SK-N-SH treated with all-trans-retinoic acid at 6 μM for 48 hours (cell line): ENCODE results near the gene RTL10.

ENCODE experiments used
- ATAC-seq: fragments of 200-7000 bp; cut with Tn5 transposase; 3 replicates; pipeline ENCODE4 v1.9.1; 2020; ENCODE audit warnings: mild to moderate bottlenecking, moderate library complexity
- ARNTL ChIP-seq: fragments of 450-650 bp; formaldehyde crosslinking; IDR thresholded peaks from 2 replicates; pipeline ENCODE4 v1.5.0; 2020; ENCODE audit warnings: low read depth, mild to moderate bottlenecking, moderate library complexity, borderline replicate concordance
- BACH2 ChIP-seq: fragments of 250-450 bp; sonication (Bioruptor Pico); IDR thresholded peaks from 2 replicates; pipeline ENCODE4 v1.9.0; 2021; ENCODE audit warnings: mild to moderate bottlenecking, borderline replicate concordance
- ESRRG ChIP-seq: fragments of 250-450 bp; sonication (Bioruptor Pico); IDR thresholded peaks from 2 replicates; pipeline ENCODE4 v1.6.1; 2021; ENCODE audit warnings: mild to moderate bottlenecking
- GLIS3 ChIP-seq: fragments of 250-450 bp; sonication (Bioruptor Pico); IDR thresholded peaks from 2 replicates; pipeline ENCODE4 v1.5.0; 2020; ENCODE audit warnings: mild to moderate bottlenecking, moderate library complexity
- ISL1 ChIP-seq: fragments of 250-450 bp; sonication (Bioruptor Pico); IDR thresholded peaks from 2 replicates; pipeline ENCODE4 v2.1.2; 2022; ENCODE audit warnings: mild to moderate bottlenecking, moderate library complexity
- POU6F1 ChIP-seq: fragments of 250-450 bp; sonication (Bioruptor Pico); IDR thresholded peaks from 2 replicates; pipeline ENCODE4 v1.8.0; 2021; ENCODE audit warnings: low read depth, mild to moderate bottlenecking, moderate library complexity, borderline replicate concordance
- PPARA ChIP-seq: fragments of 250-450 bp; sonication (Bioruptor Pico); IDR thresholded peaks from 2 replicates; pipeline ENCODE4 v1.5.0; 2020; ENCODE audit warnings: mild to moderate bottlenecking, borderline replicate concordance
- RARB ChIP-seq: fragments of 250-450 bp; sonication (Bioruptor Pico); IDR thresholded peaks from 2 replicates; pipeline ENCODE4 v1.8.0; 2021; ENCODE audit warnings: mild to moderate bottlenecking, moderate library complexity
- SNAI2 ChIP-seq: fragments of 250-450 bp; sonication (Bioruptor Pico); IDR thresholded peaks from 2 replicates; pipeline ENCODE4 v1.5.0; 2020; ENCODE audit warnings: mild to moderate bottlenecking, moderate library complexity
- TCF4 ChIP-seq: fragments of 250-450 bp; sonication (Bioruptor Pico); IDR thresholded peaks from 2 replicates; pipeline ENCODE4 v1.8.0; 2021; ENCODE audit warnings: mild to moderate bottlenecking, moderate library complexity, borderline replicate concordance
- TOX ChIP-seq: fragments of 250-450 bp; sonication (Bioruptor Pico); IDR thresholded peaks from 2 replicates; pipeline ENCODE4 v1.8.0; 2021; ENCODE audit warnings: mild to moderate bottlenecking, moderate library complexity, borderline replicate concordance
- ZC3H10 ChIP-seq: fragments of 250-450 bp; sonication (Bioruptor Pico); IDR thresholded peaks from 2 replicates; pipeline ENCODE4 v1.5.1; 2021; ENCODE audit warnings: mild to moderate bottlenecking, moderate library complexity
- ZFP3 ChIP-seq: fragments of 250-450 bp; sonication (Bioruptor Pico); IDR thresholded peaks from 2 replicates; pipeline ENCODE4 v1.5.0; 2020; ENCODE audit warnings: mild to moderate bottlenecking, moderate library complexity
- ZFP30 ChIP-seq: fragments of 450-650 bp; formaldehyde crosslinking; IDR thresholded peaks from 2 replicates; pipeline ENCODE4 v1.5.0; 2022; ENCODE audit warnings: mild to moderate bottlenecking, moderate library complexity
- ZNF565 ChIP-seq: fragments of 450-650 bp; formaldehyde crosslinking; conservative IDR thresholded peaks from 2 replicates; pipeline ENCODE4 v1.5.0; 2020; ENCODE audit warnings: low read depth, mild to moderate bottlenecking, moderate library complexity
- ZNF70 ChIP-seq: fragments of 450-650 bp; formaldehyde crosslinking; IDR thresholded peaks from 2 replicates; pipeline ENCODE4 v1.5.0; 2020; ENCODE audit warnings: mild to moderate bottlenecking, moderate library complexity
- ZNF8 ChIP-seq: fragments of 450-650 bp; formaldehyde crosslinking; IDR thresholded peaks from 2 replicates; pipeline ENCODE4 v1.5.0; 2020; ENCODE audit warnings: mild to moderate bottlenecking, moderate library complexity
- TF ChIP-seq, protein P1 (sequence below): fragments of 250-450 bp; sonication (Bioruptor Pico); IDR thresholded peaks from 2 replicates; pipeline ENCODE4 v1.5.0; 2020; ENCODE audit warnings: mild to moderate bottlenecking, moderate library complexity
- TF ChIP-seq, protein P2 (sequence below): fragments of 250-450 bp; sonication (Bioruptor Pico); IDR thresholded peaks from 2 replicates; pipeline ENCODE4 v1.8.0; 2020; ENCODE audit warnings: mild to moderate bottlenecking, moderate library complexity, borderline replicate concordance
- TF ChIP-seq, protein P3 (sequence below): fragments of 250-450 bp; sonication (Bioruptor Pico); IDR thresholded peaks from 2 replicates; pipeline ENCODE4 v1.5.1; 2020; ENCODE audit warnings: low read depth, mild to moderate bottlenecking, moderate library complexity
- TF ChIP-seq, protein P4 (sequence below): fragments of 250-450 bp; sonication (Bioruptor Pico); IDR thresholded peaks from 2 replicates; pipeline ENCODE4 v1.5.1; 2021; ENCODE audit warnings: mild to moderate bottlenecking, moderate library complexity

RTL10 gene

DNA sequence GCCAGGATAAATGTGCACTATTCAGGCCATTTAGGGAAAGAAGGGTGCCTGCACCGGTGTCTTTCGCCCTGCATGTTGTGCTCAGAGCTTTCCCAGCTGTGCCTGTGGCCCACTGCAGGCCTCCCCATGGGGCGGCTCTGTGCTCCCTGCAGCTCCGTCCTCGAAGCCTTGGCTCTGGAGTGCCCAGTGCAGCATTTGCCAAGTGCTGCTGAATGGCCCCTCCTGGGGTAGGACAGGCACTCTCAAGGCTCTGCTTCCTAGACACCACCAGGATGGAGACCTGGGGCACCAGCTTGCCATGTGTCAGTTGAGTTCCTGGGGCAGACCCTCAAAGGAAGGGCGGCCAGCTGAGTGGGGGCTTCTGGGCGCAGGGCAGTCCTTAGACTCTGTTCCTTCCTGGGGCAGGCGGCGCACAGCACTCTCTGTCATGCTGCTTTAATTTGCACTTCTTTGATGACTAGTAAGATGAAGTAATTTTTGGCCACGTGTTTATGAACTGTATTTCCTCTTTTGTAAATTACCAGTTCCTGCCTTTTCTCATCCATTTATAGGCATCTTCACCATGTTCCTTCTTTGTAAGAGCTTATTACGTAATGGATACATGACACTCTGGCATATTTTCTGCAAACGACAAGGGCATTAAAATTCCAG, 32.1 kb upstream of the RTL10 start:
- ATAC-seq: no peak
- TF ChIP-seq RARB (CRISPR knock-in tag): no peak
- TF ChIP-seq TOX (CRISPR knock-in tag): no peak
- no peak for TF ChIP-seq ZFP30 (CRISPR knock-in tag)
- TF ChIP-seq ESRRG (CRISPR knock-in tag): no peak
- no peak for TF ChIP-seq ZNF70 (CRISPR knock-in tag)
- TF ChIP-seq ZNF565 (CRISPR knock-in tag): no peak
- TF ChIP-seq ARNTL (CRISPR knock-in tag): no peak
- TF ChIP-seq, protein P1, sequence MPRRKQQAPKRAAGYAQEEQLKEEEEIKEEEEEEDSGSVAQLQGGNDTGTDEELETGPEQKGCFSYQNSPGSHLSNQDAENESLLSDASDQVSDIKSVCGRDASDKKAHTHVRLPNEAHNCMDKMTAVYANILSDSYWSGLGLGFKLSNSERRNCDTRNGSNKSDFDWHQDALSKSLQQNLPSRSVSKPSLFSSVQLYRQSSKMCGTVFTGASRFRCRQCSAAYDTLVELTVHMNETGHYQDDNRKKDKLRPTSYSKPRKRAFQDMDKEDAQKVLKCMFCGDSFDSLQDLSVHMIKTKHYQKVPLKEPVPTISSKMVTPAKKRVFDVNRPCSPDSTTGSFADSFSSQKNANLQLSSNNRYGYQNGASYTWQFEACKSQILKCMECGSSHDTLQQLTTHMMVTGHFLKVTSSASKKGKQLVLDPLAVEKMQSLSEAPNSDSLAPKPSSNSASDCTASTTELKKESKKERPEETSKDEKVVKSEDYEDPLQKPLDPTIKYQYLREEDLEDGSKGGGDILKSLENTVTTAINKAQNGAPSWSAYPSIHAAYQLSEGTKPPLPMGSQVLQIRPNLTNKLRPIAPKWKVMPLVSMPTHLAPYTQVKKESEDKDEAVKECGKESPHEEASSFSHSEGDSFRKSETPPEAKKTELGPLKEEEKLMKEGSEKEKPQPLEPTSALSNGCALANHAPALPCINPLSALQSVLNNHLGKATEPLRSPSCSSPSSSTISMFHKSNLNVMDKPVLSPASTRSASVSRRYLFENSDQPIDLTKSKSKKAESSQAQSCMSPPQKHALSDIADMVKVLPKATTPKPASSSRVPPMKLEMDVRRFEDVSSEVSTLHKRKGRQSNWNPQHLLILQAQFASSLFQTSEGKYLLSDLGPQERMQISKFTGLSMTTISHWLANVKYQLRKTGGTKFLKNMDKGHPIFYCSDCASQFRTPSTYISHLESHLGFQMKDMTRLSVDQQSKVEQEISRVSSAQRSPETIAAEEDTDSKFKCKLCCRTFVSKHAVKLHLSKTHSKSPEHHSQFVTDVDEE (CRISPR knock-in tag): no peak
- no peak for TF ChIP-seq ZNF8
- no peak for TF ChIP-seq BACH2 (CRISPR knock-in tag)
- TF ChIP-seq, protein P2, sequence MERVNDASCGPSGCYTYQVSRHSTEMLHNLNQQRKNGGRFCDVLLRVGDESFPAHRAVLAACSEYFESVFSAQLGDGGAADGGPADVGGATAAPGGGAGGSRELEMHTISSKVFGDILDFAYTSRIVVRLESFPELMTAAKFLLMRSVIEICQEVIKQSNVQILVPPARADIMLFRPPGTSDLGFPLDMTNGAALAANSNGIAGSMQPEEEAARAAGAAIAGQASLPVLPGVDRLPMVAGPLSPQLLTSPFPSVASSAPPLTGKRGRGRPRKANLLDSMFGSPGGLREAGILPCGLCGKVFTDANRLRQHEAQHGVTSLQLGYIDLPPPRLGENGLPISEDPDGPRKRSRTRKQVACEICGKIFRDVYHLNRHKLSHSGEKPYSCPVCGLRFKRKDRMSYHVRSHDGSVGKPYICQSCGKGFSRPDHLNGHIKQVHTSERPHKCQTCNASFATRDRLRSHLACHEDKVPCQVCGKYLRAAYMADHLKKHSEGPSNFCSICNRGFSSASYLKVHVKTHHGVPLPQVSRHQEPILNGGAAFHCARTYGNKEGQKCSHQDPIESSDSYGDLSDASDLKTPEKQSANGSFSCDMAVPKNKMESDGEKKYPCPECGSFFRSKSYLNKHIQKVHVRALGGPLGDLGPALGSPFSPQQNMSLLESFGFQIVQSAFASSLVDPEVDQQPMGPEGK (CRISPR knock-in tag): no peak
- no peak for TF ChIP-seq POU6F1
- TF ChIP-seq, protein P3, sequence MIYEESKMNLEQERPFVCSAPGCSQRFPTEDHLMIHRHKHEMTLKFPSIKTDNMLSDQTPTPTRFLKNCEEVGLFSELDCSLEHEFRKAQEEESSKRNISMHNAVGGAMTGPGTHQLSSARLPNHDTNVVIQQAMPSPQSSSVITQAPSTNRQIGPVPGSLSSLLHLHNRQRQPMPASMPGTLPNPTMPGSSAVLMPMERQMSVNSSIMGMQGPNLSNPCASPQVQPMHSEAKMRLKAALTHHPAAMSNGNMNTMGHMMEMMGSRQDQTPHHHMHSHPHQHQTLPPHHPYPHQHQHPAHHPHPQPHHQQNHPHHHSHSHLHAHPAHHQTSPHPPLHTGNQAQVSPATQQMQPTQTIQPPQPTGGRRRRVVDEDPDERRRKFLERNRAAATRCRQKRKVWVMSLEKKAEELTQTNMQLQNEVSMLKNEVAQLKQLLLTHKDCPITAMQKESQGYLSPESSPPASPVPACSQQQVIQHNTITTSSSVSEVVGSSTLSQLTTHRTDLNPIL: no peak
- TF ChIP-seq TCF4 (CRISPR knock-in tag): no peak

DNA sequence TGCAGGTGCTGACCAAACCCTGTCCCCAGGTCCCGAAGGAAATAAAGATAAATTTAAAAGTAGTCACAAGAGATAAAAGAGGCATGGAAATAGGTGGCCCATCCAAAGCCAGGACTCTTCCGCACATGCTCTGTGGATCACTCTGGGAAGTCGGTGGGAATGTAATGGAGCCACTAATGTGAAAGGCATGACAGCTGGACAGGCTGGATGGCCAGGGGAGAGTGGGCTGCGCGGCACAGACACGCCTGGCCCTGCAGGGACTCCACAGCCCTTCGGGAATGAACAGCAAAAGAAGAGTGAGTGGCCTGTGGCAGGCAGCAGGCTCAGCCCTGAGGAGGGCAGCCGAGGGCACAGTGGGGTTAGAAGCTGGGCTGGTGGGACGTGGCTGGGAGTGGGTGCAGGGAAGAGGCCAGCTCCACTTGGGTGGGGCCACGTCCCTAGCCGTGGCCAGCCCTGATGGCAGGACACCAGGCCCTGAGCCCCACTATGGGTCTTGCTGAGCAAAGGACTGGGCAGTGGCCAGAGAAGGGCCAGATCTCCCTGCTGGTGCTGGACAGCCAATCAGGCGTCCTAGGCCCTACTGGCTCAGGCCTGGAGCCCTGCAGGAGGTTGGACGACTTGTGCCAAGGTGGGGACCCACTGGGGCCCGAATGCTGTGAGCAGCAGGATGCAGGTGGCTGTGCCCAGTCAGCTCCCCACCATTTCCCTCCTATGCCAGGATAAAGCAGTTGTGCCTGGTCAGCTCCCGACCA, 31.3 kb upstream of the RTL10 start:
- no peak for TF ChIP-seq ZFP3 (CRISPR knock-in tag)
- TF ChIP-seq PPARA (CRISPR knock-in tag): no peak
- TF ChIP-seq GLIS3 (CRISPR knock-in tag): no peak
- TF ChIP-seq, protein P4, sequence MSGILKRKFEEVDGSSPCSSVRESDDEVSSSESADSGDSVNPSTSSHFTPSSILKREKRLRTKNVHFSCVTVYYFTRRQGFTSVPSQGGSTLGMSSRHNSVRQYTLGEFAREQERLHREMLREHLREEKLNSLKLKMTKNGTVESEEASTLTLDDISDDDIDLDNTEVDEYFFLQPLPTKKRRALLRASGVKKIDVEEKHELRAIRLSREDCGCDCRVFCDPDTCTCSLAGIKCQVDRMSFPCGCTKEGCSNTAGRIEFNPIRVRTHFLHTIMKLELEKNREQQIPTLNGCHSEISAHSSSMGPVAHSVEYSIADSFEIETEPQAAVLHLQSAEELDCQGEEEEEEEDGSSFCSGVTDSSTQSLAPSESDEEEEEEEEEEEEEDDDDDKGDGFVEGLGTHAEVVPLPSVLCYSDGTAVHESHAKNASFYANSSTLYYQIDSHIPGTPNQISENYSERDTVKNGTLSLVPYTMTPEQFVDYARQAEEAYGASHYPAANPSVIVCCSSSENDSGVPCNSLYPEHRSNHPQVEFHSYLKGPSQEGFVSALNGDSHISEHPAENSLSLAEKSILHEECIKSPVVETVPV (CRISPR knock-in tag): no peak
- no peak for TF ChIP-seq TOX (CRISPR knock-in tag)
- no peak for TF ChIP-seq TCF4 (CRISPR knock-in tag)
- TF ChIP-seq, protein P1 (CRISPR knock-in tag): no peak
- TF ChIP-seq BACH2 (CRISPR knock-in tag): no peak
- TF ChIP-seq ZNF565 (CRISPR knock-in tag): no peak
- TF ChIP-seq ISL1: no peak
- no peak for TF ChIP-seq POU6F1
- no peak for TF ChIP-seq ZC3H10
- no peak for TF ChIP-seq SNAI2
- ATAC-seq: no peak
